GM12878 (cell line): ENCODE results near the gene WNT7A. TPM values are rescaled to one million over a fixed set of nuclear protein-coding genes. Genes with fewer than 3 reads are reported as not detected.

Experiments used
- ATAC-seq: fragments of 200-7000 bp; cut with Tn5 transposase; 3 replicates; pipeline ENCODE4 v1.9.1; 2020; ENCODE audit warnings: mild to moderate bottlenecking, moderate library complexity
- BruUV-seq: library from RNA; stranded (reverse); fragments of 400-500 nt; replicated peaks from 2 replicates; lab custom pipeline; 2021; lab: Mats Ljungman, UMichigan
- CTCF ChIA-PET: fragments of 300-600 bp; sonication (Branson Sonifier 250); formaldehyde crosslinking; extraction: SDS; loops from one replicate; lab custom pipeline; 2021; ENCODE audit warnings: inconsistent platforms; lab: Yijun Ruan, JAX
- POLR2A ChIA-PET: fragments of 350-600 bp; formaldehyde crosslinking; extraction: SDS; loops from one replicate; lab custom pipeline; 2021; ENCODE audit warnings: inconsistent platforms; lab: Charles Lee
- RAD21 ChIA-PET: fragments of 300-600 bp; sonication (Branson Sonifier 250); formaldehyde crosslinking; loops from one replicate; lab custom pipeline; 2023; ENCODE audit warnings: antibody characterized with exemption; ENCODE audit not compliant: unreplicated experiment; lab: Charles Lee
- SMC1A ChIA-PET: fragments of 300-600 bp; sonication (Branson Sonifier 250); formaldehyde crosslinking; loops from one replicate; lab custom pipeline; 2023; ENCODE audit not compliant: unreplicated experiment, uncharacterized antibody; lab: Charles Lee
- DNase-seq: peaks from one replicate; pipeline ENCODE4 v3.0.0-alpha.2; 2011; ENCODE audit warnings: low read depth, low spot score
- FAIRE-seq: peaks from 3 replicates; lab custom pipeline; 2011; peaks lifted over from hg19 to GRCh38; lab: Jason Lieb, UNC
- H2AFZ ChIP-seq: 2 replicates; pipeline ENCODE4 v1.6.0; 2011; ENCODE audit warnings: low read depth, low read length, control low read depth; ENCODE audit not compliant: control insufficient read depth
- H3K27ac ChIP-seq: 2 replicates; pipeline ENCODE4 v1.5.1; 2011; ENCODE audit warnings: control low read depth; ENCODE audit not compliant: control insufficient read depth, insufficient read depth
- H3K27me3 ChIP-seq, 2 experiments: replicated peaks in 1 of 2; 2 replicates each; pipeline versions ENCODE4 v1.6.0 to v1.6.1; 2011; ENCODE audit warnings: low read length in 1 of 2; ENCODE audit not compliant: control insufficient read depth in 2 of 2, insufficient read depth in 2 of 2
- H3K36me3 ChIP-seq, 2 experiments: 2 replicates each; pipeline ENCODE4 v1.5.1; 2011; ENCODE audit warnings: low read length in 1 of 2; ENCODE audit not compliant: control insufficient read depth in 2 of 2, insufficient read depth in 2 of 2
- H3K4me1 ChIP-seq: 2 replicates; pipeline ENCODE4 v1.6.1; 2011; ENCODE audit warnings: mild to moderate bottlenecking, low read length, moderate library complexity, mixed read lengths; ENCODE audit not compliant: control insufficient read depth, insufficient read depth
- H3K4me2 ChIP-seq: 2 replicates; pipeline ENCODE4 v1.6.0; 2011; ENCODE audit warnings: control low read depth; ENCODE audit not compliant: control insufficient read depth, insufficient read depth
- H3K4me3 ChIP-seq: fragments of 200-600 bp; sonication (generic); 2 replicates; pipeline ENCODE4 v1.5.1; 2016
- H3K79me2 ChIP-seq: 2 replicates; pipeline ENCODE4 v1.6.0; 2011; ENCODE audit warnings: low read length; ENCODE audit not compliant: control insufficient read depth, insufficient read depth
- H3K9ac ChIP-seq: 2 replicates; pipeline ENCODE4 v1.8.0; 2011; ENCODE audit warnings: low read length, control low read depth, mixed read lengths; ENCODE audit not compliant: control insufficient read depth, insufficient read depth
- H3K9me3 ChIP-seq: replicated peaks from 3 replicates; pipeline ENCODE4 v1.5.1; 2011; ENCODE audit warnings: mild to moderate bottlenecking, low read length; ENCODE audit not compliant: control insufficient read depth, insufficient read depth
- H4K20me1 ChIP-seq: 2 replicates; pipeline ENCODE4 v1.6.0; 2011; ENCODE audit not compliant: control insufficient read depth, insufficient read depth
- ASH2L ChIP-seq: fragments of 300-600, 200-600 bp; sonication (generic); IDR thresholded peaks from 2 replicates; pipeline ENCODE4 v1.6.1; 2017; ENCODE audit warnings: low read depth, mild to moderate bottlenecking, borderline replicate concordance
- CHD2 ChIP-seq: IDR thresholded peaks from 2 replicates; pipeline ENCODE4 v1.6.1; 2011; ENCODE audit warnings: low read depth, low read length, improper control_type of control experiment, borderline replicate concordance
- CHD4 ChIP-seq: fragments of 200-600 bp; sonication (generic); IDR thresholded peaks from 2 replicates; pipeline ENCODE4 v1.6.1; 2016; ENCODE audit warnings: mild to moderate bottlenecking
- HDGF ChIP-seq: fragments of 450-650 bp; IDR thresholded peaks from 2 replicates; pipeline ENCODE4 v1.6.1; 2016; ENCODE audit warnings: antibody characterized with exemption
- IKZF1 ChIP-seq: fragments of 450-650 bp; conservative IDR thresholded peaks from 2 replicates; pipeline ENCODE4 v1.6.1; 2017; ENCODE audit warnings: antibody characterized with exemption, mild to moderate bottlenecking
- IRF4 ChIP-seq: IDR thresholded peaks from 2 replicates; pipeline ENCODE4 v1.6.1; 2011; ENCODE audit warnings: low read depth, low read length
- JUND ChIP-seq: IDR thresholded peaks from 2 replicates; pipeline ENCODE4 v1.6.1; 2012; ENCODE audit warnings: low read depth, mild to moderate bottlenecking, low read length, improper control_type of control experiment, moderate library complexity
- NFYB ChIP-seq: IDR thresholded peaks from 2 replicates; pipeline ENCODE4 v1.6.1; 2011; ENCODE audit warnings: low read depth, mild to moderate bottlenecking, low read length, improper control_type of control experiment, moderate library complexity; ENCODE audit not compliant: insufficient read depth
- POLR2AphosphoS5 ChIP-seq: IDR thresholded peaks from 2 replicates; pipeline ENCODE4 v1.6.1; 2011; ENCODE audit warnings: mild to moderate bottlenecking, low read length, inconsistent platforms
- RAD21 ChIP-seq: IDR thresholded peaks from 2 replicates; pipeline ENCODE4 v1.6.1; 2011; ENCODE audit warnings: mild to moderate bottlenecking, low read depth, low read length, moderate library complexity; ENCODE audit not compliant: insufficient read depth
- RBBP5 ChIP-seq: fragments of 200-600 bp; sonication (generic); conservative IDR thresholded peaks from 2 replicates; pipeline ENCODE4 v1.6.1; 2016
- RFX5 ChIP-seq: IDR thresholded peaks from 2 replicates; pipeline ENCODE4 v1.6.1; 2011; ENCODE audit warnings: low read depth, low read length, improper control_type of control experiment
- WGBS: methylation state at CpG from one replicate; pipeline ENCODE4 v1.1.6; 2016; ENCODE audit warnings: low lambda C conversion rate; ENCODE audit not compliant: insufficient replicate concordance, insufficient coverage; ENCODE audit errors: missing lambda C conversion rate; 5-methylcytosine and 5-hydroxymethylcytosine counted together
- in situ Hi-C: fragments of 300-500 bp; cut with MboI; formaldehyde crosslinking; loops from 9 replicates; pipeline ENCODE4 v1.14.3; 2018; ENCODE audit warnings: mixed read lengths
- intact Hi-C: fragments of 100-400 bp; cut with micrococcal nuclease; formaldehyde crosslinking; loops from one replicate; pipeline ENCODE4 v1.14.2; 2022; ENCODE audit not compliant: unreplicated experiment
- polyA plus RNA-seq, 11 experiments: library from polyadenylated mRNA; depleted of rRNA in 4 of 11; unstranded in 6 of 11; stranded (reverse) in 5 of 11; fragments of >200 nt; fragmentation: Nextera tagmentation in 4 of 11; fragmentation: Illumina TruSeq in 1 of 11; extraction: Ambion mirVana in 4 of 11; extraction: Trizol in 1 of 11; gene quantifications; 1 replicate in 1 of 11; 2 replicates in 10 of 11; pipeline versions ENCODE4 v1.2.1 to v1.2.3, GENCODE V29; 2011 to 2016; ENCODE audit warnings: inconsistent platforms in 2 of 11, missing spikeins in 2 of 11, low read depth in 1 of 11
- total RNA-seq, 4 experiments: library from RNA; depleted of rRNA in 3 of 4; stranded (reverse); fragments of >200 nt in 3 of 4; fragmentation: Illumina TruSeq in 1 of 4; extraction: Trizol in 1 of 4; gene quantifications; 2 replicates each; pipeline versions ENCODE4 v1.2.1 to v1.2.3, GENCODE V29; 2013 to 2021
- TF ChIP-seq, protein P1 (sequence below): fragments of 450-650 bp; IDR thresholded peaks from 2 replicates; pipeline ENCODE4 v1.6.1; 2014; ENCODE audit warnings: mild to moderate bottlenecking
- TF ChIP-seq, protein P2 (sequence below): fragments of 450-650 bp; IDR thresholded peaks from 2 replicates; pipeline ENCODE4 v1.6.1; 2017; ENCODE audit warnings: low read depth, mild to moderate bottlenecking, moderate library complexity
- TF ChIP-seq, protein P3 (sequence below): IDR thresholded peaks from 2 replicates; pipeline ENCODE4 v1.6.1; 2012; ENCODE audit warnings: low read length, inconsistent platforms
- TF ChIP-seq, protein P4 (sequence below): IDR thresholded peaks from 2 replicates; pipeline ENCODE4 v1.6.1; 2011; ENCODE audit warnings: borderline replicate concordance, low read depth, mild to moderate bottlenecking, moderate library complexity, low read length; ENCODE audit not compliant: insufficient read depth, poor library complexity, severe bottlenecking
- TF ChIP-seq, protein P5 (sequence below): fragments of 450-650 bp; IDR thresholded peaks from 2 replicates; pipeline ENCODE4 v1.6.1; 2018; ENCODE audit warnings: borderline replicate concordance, mild to moderate bottlenecking; ENCODE audit not compliant: partially characterized antibody

The WNT7A gene
- total and polyA plus RNA-seq, 10 of the 15 experiments (the other 5 are each of a cell fraction or from before 2014, with no cell fraction given): 0.08 TPM; not detected in 9

DNA sequence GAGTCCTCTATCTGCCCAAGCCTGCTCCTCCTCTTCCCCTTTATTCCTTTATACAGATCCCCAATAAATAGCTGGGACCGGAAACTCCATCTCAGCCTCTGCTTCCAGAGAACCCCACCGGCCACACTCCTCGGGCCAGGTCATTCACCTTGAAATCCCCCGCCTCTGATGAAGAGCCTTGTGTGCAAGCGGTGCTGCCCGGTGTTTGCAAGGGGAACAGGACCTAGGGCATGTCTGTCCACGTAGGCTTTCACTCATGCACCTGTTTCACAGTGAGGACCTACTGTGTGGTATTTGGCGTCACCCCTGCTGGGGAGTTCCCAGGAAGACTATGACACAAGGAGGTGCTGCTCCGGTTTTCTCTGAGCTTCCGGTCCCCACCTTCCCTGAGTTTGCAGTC is 54.0 kb downstream of the WNT7A start:
- Histone ChIP-seq H3K27me3 (0 out of 4 replicates have a peak, but pooled peaks cover 0 to 2% of the 10 kb centered on the region in 2 experiments), H3K79me2 (no peaks in the 10 kb centered on the region), H3K27ac (no peak overlapping the region), H4K20me1 (no peaks in the 10 kb centered on the region), H3K4me3 (no peak overlapping the region), H3K9ac (no peak overlapping the region), H3K4me1 (no peaks in the 10 kb centered on the region), H2AFZ (no peak overlapping the region), H3K4me2 (no peak overlapping the region), H3K36me3 (no peaks in the 10 kb centered on the region), H3K9me3 (no peaks in the 10 kb centered on the region; the same call in 2 of the 3 replicates)
- no peak for FAIRE-seq
- CTCF ChIA-PET: interaction anchor here (0.8 kb wide), 1 partner anchor 24 kb away, joined by 3 read pairs; no protein-coding TSS in a partner anchor
- no peak for DNase-seq
- SMC1A ChIA-PET: interaction anchor here (1.7 kb wide), 1 partner anchor 20 kb away, joined by 6 read pairs; no protein-coding TSS in a partner anchor
- ATAC-seq: no peak
- RAD21 ChIA-PET: no interaction called here
- BruUV-seq: no TSS peak
- in situ Hi-C loops: no loop called here
- intact Hi-C loops: no loop called here
- POLR2A ChIA-PET: no interaction called here
- 43% methylated on average over 10 of the region's 10 CpGs for WGBS
- TF ChIP-seq POLR2AphosphoS5 (no peak), HDGF (no peak), JUND (no peak), RBBP5 (no peak), NFYB (no peak), ASH2L (no peak), IRF4 (no peak), RFX5 (no peak), CHD2 (no peak), RAD21 (no peak), IKZF1 (no peak), CHD4 (no peak)
- TF ChIP-seq, protein P1, sequence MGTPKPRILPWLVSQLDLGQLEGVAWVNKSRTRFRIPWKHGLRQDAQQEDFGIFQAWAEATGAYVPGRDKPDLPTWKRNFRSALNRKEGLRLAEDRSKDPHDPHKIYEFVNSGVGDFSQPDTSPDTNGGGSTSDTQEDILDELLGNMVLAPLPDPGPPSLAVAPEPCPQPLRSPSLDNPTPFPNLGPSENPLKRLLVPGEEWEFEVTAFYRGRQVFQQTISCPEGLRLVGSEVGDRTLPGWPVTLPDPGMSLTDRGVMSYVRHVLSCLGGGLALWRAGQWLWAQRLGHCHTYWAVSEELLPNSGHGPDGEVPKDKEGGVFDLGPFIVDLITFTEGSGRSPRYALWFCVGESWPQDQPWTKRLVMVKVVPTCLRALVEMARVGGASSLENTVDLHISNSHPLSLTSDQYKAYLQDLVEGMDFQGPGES: no peak
- TF ChIP-seq, protein P2, sequence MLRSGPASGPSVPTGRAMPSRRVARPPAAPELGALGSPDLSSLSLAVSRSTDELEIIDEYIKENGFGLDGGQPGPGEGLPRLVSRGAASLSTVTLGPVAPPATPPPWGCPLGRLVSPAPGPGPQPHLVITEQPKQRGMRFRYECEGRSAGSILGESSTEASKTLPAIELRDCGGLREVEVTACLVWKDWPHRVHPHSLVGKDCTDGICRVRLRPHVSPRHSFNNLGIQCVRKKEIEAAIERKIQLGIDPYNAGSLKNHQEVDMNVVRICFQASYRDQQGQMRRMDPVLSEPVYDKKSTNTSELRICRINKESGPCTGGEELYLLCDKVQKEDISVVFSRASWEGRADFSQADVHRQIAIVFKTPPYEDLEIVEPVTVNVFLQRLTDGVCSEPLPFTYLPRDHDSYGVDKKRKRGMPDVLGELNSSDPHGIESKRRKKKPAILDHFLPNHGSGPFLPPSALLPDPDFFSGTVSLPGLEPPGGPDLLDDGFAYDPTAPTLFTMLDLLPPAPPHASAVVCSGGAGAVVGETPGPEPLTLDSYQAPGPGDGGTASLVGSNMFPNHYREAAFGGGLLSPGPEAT: no peak
- TF ChIP-seq, protein P3, sequence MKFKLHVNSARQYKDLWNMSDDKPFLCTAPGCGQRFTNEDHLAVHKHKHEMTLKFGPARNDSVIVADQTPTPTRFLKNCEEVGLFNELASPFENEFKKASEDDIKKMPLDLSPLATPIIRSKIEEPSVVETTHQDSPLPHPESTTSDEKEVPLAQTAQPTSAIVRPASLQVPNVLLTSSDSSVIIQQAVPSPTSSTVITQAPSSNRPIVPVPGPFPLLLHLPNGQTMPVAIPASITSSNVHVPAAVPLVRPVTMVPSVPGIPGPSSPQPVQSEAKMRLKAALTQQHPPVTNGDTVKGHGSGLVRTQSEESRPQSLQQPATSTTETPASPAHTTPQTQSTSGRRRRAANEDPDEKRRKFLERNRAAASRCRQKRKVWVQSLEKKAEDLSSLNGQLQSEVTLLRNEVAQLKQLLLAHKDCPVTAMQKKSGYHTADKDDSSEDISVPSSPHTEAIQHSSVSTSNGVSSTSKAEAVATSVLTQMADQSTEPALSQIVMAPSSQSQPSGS: no peak
- TF ChIP-seq, protein P4, sequence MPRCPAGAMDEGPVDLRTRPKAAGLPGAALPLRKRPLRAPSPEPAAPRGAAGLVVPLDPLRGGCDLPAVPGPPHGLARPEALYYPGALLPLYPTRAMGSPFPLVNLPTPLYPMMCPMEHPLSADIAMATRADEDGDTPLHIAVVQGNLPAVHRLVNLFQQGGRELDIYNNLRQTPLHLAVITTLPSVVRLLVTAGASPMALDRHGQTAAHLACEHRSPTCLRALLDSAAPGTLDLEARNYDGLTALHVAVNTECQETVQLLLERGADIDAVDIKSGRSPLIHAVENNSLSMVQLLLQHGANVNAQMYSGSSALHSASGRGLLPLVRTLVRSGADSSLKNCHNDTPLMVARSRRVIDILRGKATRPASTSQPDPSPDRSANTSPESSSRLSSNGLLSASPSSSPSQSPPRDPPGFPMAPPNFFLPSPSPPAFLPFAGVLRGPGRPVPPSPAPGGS: no peak
- TF ChIP-seq, protein P5, sequence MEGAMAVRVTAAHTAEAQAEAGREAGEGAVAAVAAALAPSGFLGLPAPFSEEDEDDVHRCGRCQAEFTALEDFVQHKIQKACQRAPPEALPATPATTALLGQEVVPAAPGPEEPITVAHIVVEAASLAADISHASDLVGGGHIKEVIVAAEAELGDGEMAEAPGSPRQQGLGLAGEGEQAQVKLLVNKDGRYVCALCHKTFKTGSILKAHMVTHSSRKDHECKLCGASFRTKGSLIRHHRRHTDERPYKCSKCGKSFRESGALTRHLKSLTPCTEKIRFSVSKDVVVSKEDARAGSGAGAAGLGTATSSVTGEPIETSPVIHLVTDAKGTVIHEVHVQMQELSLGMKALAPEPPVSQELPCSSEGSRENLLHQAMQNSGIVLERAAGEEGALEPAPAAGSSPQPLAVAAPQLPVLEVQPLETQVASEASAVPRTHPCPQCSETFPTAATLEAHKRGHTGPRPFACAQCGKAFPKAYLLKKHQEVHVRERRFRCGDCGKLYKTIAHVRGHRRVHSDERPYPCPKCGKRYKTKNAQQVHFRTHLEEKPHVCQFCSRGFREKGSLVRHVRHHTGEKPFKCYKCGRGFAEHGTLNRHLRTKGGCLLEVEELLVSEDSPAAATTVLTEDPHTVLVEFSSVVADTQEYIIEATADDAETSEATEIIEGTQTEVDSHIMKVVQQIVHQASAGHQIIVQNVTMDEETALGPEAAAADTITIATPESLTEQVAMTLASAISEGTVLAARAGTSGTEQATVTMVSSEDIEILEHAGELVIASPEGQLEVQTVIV: no peak
